Loucy (cell line): ENCODE data around the gene BMPER.

ENCODE experiments used
- CTCF ChIP-seq: fragments of 200-600 bp; sonication (generic); conservative IDR thresholded peaks from 2 replicates; pipeline ENCODE4 v1.5.1; 2014; ENCODE audit warnings: mild to moderate bottlenecking, antibody characterized with exemption, low read length
- EZH2phosphoT487 ChIP-seq: fragments of 200-600 bp; IDR thresholded peaks from 2 replicates; pipeline ENCODE4 v1.6.1; 2018; ENCODE audit warnings: antibody characterized with exemption, mild to moderate bottlenecking, moderate library complexity, borderline replicate concordance

DNA sequence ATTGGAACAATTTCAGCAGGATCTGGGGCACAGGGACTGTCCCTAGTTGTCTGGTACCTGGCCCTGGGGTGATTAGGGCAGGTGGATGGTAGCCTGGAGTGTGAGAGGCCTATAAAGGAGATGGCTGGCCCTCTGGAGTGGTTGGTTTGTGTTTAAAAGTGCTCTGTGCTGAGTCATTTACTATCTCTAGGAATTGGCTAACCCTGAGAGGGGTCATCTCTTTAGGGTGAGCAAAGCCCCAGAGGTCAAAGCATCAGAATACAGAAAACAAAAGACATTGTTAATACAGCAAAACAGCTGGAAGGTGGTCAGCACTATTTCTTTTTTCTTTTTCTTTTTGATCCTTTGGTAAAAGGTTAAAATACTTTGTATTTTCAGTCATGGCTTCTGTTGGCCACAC lies 43.4 kb upstream of the BMPER start:
- TF ChIP-seq CTCF (no peak), EZH2phosphoT487 (no peak)
